PC-9 (cell line): ENCODE data around the gene RNF187. TPM values are rescaled to one million over a fixed set of nuclear protein-coding genes. Genes with fewer than 3 reads are reported as not detected.
"Not testable (repeated sequence)": the region's sequence is repeated elsewhere in the genome, so short reads cannot be mapped to it uniquely, and the experiment has no call there.

Source experiments
- BruUV-seq: library from RNA; stranded (reverse); fragments of 400-500 nt; replicated peaks from 2 replicates; lab custom pipeline; 2021; lab: Mats Ljungman, UMichigan
- CTCF ChIA-PET: fragments of 300-600 bp; sonication (Branson Sonifier 250); formaldehyde crosslinking; loops from one replicate; lab custom pipeline; 2022; ENCODE audit warnings: antibody characterized with exemption; lab: Charles Lee
- POLR2A ChIA-PET: fragments of 300-600 bp; sonication (Branson Sonifier 250); formaldehyde crosslinking; loops from one replicate; lab custom pipeline; 2022; ENCODE audit warnings: antibody characterized with exemption; ENCODE audit not compliant: unreplicated experiment; lab: Charles Lee
- DNase-seq, 2 experiments: peaks; one replicate each; pipeline versions ENCODE4 v3.0.0 to v3.0.0-alpha.2; 2015 to 2022; ENCODE audit warnings: mixed read lengths in 1 of 2
- H2AFZ ChIP-seq: fragments of 200-600 bp; sonication (generic); 2 replicates; pipeline ENCODE4 v1.8.1; 2017; ENCODE audit warnings: antibody characterized with exemption
- H3F3A ChIP-seq: fragments of 200-600 bp; sonication (generic); 2 replicates; pipeline ENCODE4 v1.8.1; 2017; ENCODE audit warnings: antibody characterized with exemption, mild to moderate bottlenecking, low read depth; ENCODE audit not compliant: insufficient read depth
- H3K27ac ChIP-seq: fragments of 200-600 bp; sonication (generic); 2 replicates; pipeline ENCODE4 v1.6.1; 2016; ENCODE audit warnings: mixed run types
- H3K27me3 ChIP-seq: fragments of 200-600 bp; sonication (generic); 2 replicates; pipeline ENCODE4 v1.6.1; 2016; ENCODE audit warnings: low read depth, mixed run types; ENCODE audit not compliant: insufficient read depth
- H3K36me3 ChIP-seq: fragments of 200-600 bp; sonication (generic); 2 replicates; pipeline ENCODE4 v1.6.1; 2016; ENCODE audit warnings: low read depth, mixed run types
- H3K4me1 ChIP-seq: fragments of 200-600 bp; sonication (generic); replicated peaks from 2 replicates; pipeline ENCODE4 v1.6.1; 2016; ENCODE audit warnings: mixed run types; ENCODE audit not compliant: insufficient read depth
- H3K4me2 ChIP-seq: fragments of 200-600 bp; sonication (generic); 2 replicates; pipeline ENCODE4 v1.6.1; 2017; ENCODE audit warnings: mixed run types
- H3K4me3 ChIP-seq: fragments of 200-600 bp; sonication (generic); 2 replicates; pipeline ENCODE4 v1.6.1; 2016; ENCODE audit warnings: mixed run types
- H3K79me2 ChIP-seq: fragments of 200-600 bp; sonication (generic); 2 replicates; pipeline ENCODE4 v1.6.1; 2017; ENCODE audit warnings: low read depth, mixed run types
- H3K9me2 ChIP-seq: fragments of 200-600 bp; sonication (generic); 2 replicates; pipeline ENCODE4 v1.8.1; 2017; ENCODE audit warnings: mild to moderate bottlenecking; ENCODE audit not compliant: insufficient read depth
- H3K9me3 ChIP-seq: fragments of 200-600 bp; sonication (generic); 2 replicates; pipeline ENCODE4 v1.8.1; 2016; ENCODE audit warnings: low read depth; ENCODE audit not compliant: insufficient read depth
- H4K20me1 ChIP-seq: fragments of 200-600 bp; sonication (generic); 2 replicates; pipeline ENCODE4 v1.8.1; 2017; ENCODE audit not compliant: insufficient read depth
- EZH2 ChIP-seq: fragments of 200-600 bp; sonication (generic); IDR thresholded peaks from 2 replicates; pipeline ENCODE4 v1.8.0; 2017; ENCODE audit warnings: antibody characterized with exemption, low read depth
- intact Hi-C: fragments of 100-400 bp; cut with micrococcal nuclease; formaldehyde crosslinking; loops from one replicate; pipeline ENCODE4 v1.10.0; 2022; ENCODE audit not compliant: unreplicated experiment
- total RNA-seq: library from RNA; stranded (reverse); gene quantifications from 2 replicates; pipeline ENCODE4 v1.2.3, GENCODE V29; 2021
- TF ChIP-seq, protein P1 (sequence below): fragments of 200-600 bp; sonication (generic); conservative IDR thresholded peaks from 2 replicates; pipeline ENCODE4 v1.6.1; 2017; ENCODE audit warnings: mixed run types, antibody characterized with exemption, mild to moderate bottlenecking, moderate library complexity

RNF187 gene
- total RNA-seq, 1 experiment from 2014 or later: 182 TPM

DNA sequence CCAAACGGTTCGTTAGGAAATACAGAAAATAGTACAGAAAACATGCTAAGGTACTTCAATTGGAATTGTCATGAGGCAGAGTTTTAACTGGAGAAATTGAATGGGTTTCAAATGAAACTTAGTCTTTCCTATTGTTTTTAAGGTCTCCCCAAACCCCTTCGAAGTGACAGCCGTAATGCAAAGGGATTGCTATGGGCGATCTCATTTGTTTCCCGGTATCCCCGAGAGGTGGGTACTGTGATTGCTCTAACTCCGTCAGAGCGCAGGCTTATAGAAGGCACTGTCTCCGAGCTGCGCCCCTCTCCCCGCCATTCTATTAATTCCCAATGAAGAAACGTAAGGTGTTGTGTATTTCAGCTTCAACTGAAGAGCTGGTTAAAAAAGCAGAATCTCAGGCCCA, 22.0 kb upstream of the RNF187 start:
- ChIA-PET POLR2A (no interaction called here), CTCF (no interaction called here)
- Histone ChIP-seq H3K4me3 (no peak overlapping the region), H3K36me3 (no peaks in the 10 kb centered on the region), H3K4me1 (no peaks in the 10 kb centered on the region), H4K20me1 (no peaks in the 10 kb centered on the region), H3K27me3 (peaks cover 23% of the 10 kb centered on the region; the same call in 1 of the 2 replicates), H3K27ac (no peak overlapping the region), H3K79me2 (no peaks in the 10 kb centered on the region), H3F3A (no peaks in the 10 kb centered on the region), H3K9me3 (no peaks in the 10 kb centered on the region), H3K4me2 (no peak overlapping the region), H3K9me2 (no peaks in the 10 kb centered on the region), H2AFZ (no peak overlapping the region)
- no peak for DNase-seq
- TF ChIP-seq EZH2: no peak
- TF ChIP-seq, protein P1, sequence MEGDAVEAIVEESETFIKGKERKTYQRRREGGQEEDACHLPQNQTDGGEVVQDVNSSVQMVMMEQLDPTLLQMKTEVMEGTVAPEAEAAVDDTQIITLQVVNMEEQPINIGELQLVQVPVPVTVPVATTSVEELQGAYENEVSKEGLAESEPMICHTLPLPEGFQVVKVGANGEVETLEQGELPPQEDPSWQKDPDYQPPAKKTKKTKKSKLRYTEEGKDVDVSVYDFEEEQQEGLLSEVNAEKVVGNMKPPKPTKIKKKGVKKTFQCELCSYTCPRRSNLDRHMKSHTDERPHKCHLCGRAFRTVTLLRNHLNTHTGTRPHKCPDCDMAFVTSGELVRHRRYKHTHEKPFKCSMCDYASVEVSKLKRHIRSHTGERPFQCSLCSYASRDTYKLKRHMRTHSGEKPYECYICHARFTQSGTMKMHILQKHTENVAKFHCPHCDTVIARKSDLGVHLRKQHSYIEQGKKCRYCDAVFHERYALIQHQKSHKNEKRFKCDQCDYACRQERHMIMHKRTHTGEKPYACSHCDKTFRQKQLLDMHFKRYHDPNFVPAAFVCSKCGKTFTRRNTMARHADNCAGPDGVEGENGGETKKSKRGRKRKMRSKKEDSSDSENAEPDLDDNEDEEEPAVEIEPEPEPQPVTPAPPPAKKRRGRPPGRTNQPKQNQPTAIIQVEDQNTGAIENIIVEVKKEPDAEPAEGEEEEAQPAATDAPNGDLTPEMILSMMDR: no peak
- intact Hi-C loops: no loop called here
- BruUV-seq: no TSS peak

DNA sequence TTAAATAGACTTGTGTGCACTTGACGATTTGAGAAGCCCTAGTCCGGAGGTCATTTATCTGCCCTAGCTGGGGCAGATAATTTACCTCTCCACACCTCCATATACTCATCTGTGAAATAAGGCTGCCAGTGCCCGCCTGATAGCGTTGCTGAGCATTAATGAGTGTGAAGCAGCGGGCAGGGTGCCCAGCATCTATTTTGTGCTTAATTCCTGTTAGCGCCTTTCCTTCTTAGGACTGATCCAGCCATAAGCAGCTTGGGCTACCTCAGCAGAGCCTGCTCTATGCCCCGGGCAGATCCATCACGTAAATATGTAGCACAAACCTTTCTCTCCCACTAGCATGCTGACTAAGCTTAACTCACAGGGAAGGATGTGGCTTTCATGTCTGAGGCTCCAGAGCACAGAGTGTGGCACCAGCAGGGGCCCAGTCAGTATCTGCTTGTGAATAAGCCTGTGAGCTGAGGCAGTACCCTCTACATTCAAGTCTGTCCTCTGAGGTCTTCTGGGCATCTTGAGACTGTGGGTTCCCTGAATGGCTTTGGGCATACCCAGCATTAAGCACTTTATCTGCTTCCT, 21.5 kb upstream of the RNF187 start:
- no peaks in the 10 kb centered on the region for H3K9me2 ChIP-seq
- no peaks in the 10 kb centered on the region for H3K9me3 ChIP-seq
- H3K27ac ChIP-seq: no peak overlapping the region
- intact Hi-C loops: no loop called here
- POLR2A ChIA-PET: no interaction called here
- CTCF ChIA-PET: no interaction called here
- TF ChIP-seq EZH2: no peak
- TF ChIP-seq, protein P1: no peak
- H4K20me1 ChIP-seq: no peaks in the 10 kb centered on the region
- H3K79me2 ChIP-seq: no peaks in the 10 kb centered on the region
- H3K4me1 ChIP-seq: no peaks in the 10 kb centered on the region
- no peaks in the 10 kb centered on the region for H3K36me3 ChIP-seq
- H3F3A ChIP-seq: no peaks in the 10 kb centered on the region
- H3K27me3 ChIP-seq: peaks cover 23% of the 10 kb centered on the region; the same call in 1 of the 2 replicates
- no peak for DNase-seq
- H3K4me3 ChIP-seq: no peak overlapping the region
- no TSS peak for BruUV-seq
- no peak overlapping the region for H2AFZ ChIP-seq
- H3K4me2 ChIP-seq: no peak overlapping the region

DNA sequence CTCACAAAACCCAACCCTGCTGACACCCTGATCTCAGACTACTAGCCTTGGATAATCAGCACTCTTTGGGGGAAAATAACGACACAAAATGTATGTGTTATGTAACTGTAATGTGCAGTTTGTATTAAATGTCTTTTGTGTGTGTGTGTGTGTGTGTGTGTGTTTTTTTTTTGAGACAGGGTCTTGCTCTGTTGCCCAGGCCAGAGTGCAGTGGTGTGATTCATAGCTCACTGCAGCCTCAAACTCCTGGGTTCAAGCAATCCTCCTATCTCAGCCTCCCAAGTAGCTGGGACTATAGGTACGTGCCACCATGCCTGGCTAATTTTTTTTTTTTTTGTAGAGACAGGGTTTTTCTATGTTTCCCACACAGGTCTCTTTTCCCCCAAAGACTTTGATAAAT, 19.0 kb upstream of the RNF187 start:
- BruUV-seq, POLR2A ChIA-PET, H3K79me2 ChIP-seq, H3K4me3 ChIP-seq, CTCF ChIA-PET, H3F3A ChIP-seq, H2AFZ ChIP-seq, DNase-seq, H4K20me1 ChIP-seq, H3K9me3 ChIP-seq, H3K9me2 ChIP-seq, H3K4me2 ChIP-seq, H3K27ac ChIP-seq, H3K4me1 ChIP-seq, intact Hi-C loops, H3K36me3 ChIP-seq: not testable (repeated sequence)
- peaks cover 23% of the 10 kb centered on the region; the same call in 1 of the 2 replicates for H3K27me3 ChIP-seq
